GM21360 (cell line): ENCODE data around the gene LAX1.

Source experiments
- ATAC-seq: cut with Tn5 transposase; IDR thresholded peaks from one replicate; pipeline ENCODE4 v1.9.1; 2021; ENCODE audit warnings: mild to moderate bottlenecking, moderate library complexity; ENCODE audit not compliant: unreplicated experiment

LAX1 gene

DNA sequence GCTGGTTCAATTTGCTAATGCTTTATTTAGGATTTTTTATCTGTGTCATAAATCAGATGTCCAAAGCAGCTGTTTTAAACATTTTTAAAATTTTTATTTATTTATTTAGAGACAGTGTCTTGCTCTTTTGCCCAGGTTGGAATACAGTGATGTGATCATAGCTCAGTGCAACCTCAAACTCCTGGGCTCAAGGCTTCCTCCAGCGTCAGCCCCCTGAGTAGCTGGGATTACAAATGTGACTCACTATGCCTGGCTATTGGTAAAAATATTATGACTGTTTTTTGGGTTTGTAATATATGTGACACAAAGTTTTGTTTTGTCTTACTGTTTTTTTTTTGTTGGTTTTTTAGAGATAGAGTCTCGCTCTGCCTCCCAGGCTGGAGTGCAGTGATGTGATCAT lies 42.2 kb downstream of the LAX1 start:
- ATAC-seq: no peak

DNA sequence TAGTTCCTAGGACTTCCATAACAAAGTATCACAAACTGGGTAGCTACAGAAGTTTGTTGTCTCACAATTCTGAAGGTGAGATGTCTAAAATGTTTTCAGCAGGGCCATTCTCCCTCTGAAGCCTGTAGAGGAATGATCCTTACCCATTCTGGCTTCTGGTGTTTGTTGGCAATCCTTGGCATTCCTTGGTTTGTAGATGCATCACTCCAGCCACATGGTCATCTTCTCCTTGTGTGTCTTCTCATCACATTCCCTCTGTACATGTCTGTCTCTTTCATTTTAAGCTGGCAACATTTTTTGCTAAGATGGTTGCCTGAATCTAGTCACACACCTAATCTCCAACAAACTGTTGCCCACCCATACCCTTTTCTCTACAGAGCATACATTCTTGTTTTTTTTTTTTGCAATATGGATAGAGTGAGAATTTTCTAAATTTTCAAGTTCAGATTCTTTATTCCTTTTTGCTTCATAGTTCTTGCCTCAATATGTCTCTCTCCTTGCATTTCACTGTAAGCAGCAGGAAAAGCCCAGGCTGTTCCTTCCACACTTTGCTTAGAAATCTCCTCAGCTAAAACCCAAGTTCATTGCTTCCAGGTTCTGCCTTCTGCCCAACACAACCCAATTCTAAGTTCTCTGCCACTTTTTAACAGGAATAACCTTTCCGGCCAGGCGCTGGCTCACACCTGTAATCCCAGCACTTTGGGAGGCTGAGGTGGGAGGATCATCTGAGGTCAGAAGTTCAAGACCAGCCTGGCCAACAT lies 48.8 kb downstream of the LAX1 start:
- no peak for ATAC-seq

DNA sequence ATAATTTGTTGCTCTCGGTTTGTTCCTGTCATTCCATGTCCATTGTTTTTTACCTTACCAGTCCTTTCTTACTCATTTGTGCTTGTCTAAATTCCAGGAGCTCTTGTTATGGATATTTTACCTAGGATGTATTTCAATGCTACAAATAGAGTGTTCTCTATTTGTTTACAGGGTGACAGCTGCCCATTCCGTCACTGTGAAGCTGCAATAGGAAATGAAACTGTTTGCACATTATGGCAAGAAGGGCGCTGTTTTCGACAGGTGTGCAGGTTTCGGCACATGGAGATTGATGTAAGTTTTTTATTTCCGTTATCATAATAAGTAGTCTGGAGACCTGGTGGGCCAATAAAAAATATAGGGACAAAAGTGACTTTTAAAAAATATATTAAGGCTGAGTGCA lies 53.4 kb downstream of the LAX1 start:
- no peak for ATAC-seq

GRCh38 chr1:203823306-203823705 lies 58.3 kb downstream of the LAX1 start:
- ATAC-seq: no peak
